IMR-90 (cell line): ENCODE data around the gene TOM1L1.

Source experiments
- CEBPB ChIP-seq: IDR thresholded peaks from 2 replicates; pipeline ENCODE4 v1.6.1; 2012; ENCODE audit warnings: low read depth, low read length, improper control_type of control experiment
- CTCF ChIP-seq: conservative IDR thresholded peaks from 2 replicates; pipeline ENCODE4 v1.5.1; 2012; ENCODE audit warnings: mild to moderate bottlenecking, low read depth, low read length, improper control_type of control experiment
- MAFK ChIP-seq: IDR thresholded peaks from 2 replicates; pipeline ENCODE4 v1.6.1; 2012; ENCODE audit warnings: low read depth, low read length, improper control_type of control experiment
- POLR2A ChIP-seq: IDR thresholded peaks from 2 replicates; pipeline ENCODE4 v1.6.1; 2012; ENCODE audit warnings: mild to moderate bottlenecking, low read depth, low read length

- TF ChIP-seq POLR2A (no peak), CEBPB (no peak), CTCF (no peak), MAFK (no peak)
These were observed 1.5 kb upstream of the TOM1L1 start for GRCh38 chr17:54899201-54899600.
